ENCODE results near the gene TTC13.

DNA sequence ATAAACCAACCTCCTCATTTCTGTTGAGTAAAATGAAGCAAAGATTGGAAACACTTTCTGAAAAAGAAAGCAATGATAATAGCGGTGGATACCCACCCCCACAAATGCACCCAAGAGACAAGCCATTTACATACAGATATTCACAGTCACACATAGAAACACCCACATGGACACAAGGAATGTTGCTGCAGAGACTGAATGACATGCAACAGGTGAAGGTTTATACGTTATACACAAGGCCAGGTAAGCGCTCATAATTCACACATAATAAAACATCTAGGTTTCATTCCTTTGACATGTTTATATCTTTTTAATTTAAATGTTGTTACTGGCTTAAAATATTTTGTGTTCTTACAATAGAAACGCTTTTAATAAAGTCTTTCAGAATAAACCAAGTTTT lies 21.5 kb upstream of the TTC13 start:
- TF ChIP-seq POLR2AphosphoS5 (IDR thresholded peaks at IDR 0.05; ENCODE audit: borderline replicate concordance, low read depth, low read length) (no peak), EZH2 (IDR thresholded peaks at IDR 0.05) (no peak), FOXP2 (optimal IDR thresholded peaks at IDR 0.05; ENCODE audit: control extremely low read depth, extremely low read length, insufficient read depth) (no peak)

Measured in SK-N-MC (cell line).